Right lobe of liver (tissue), 6 donors: ENCODE results near the gene ABI3. TPM values are rescaled to one million over a fixed set of nuclear protein-coding genes. Genes with fewer than 3 reads are reported as not detected.

Experiments used
- ATAC-seq, 4 donors: fragments of 200-7000 bp; cut with Tn5 transposase; one replicate each; pipeline ENCODE4 v1.9.1; 2020; ENCODE audit warnings: mild to moderate bottlenecking in 4 of 4, moderate library complexity in 4 of 4
- DNase-seq, 3 donors: peaks; one replicate each; pipeline ENCODE4 v3.0.0-alpha.2; 2020
- H3K27ac ChIP-seq, 3 donors: fragments of 200-600 bp; one replicate each; pipeline ENCODE4 v1.8.0; 2022
- H3K27me3 ChIP-seq, 2 donors: fragments of 200-600 bp; one replicate each; pipeline ENCODE4 v1.8.0; 2022
- H3K36me3 ChIP-seq, 4 donors: fragments of 200-600 bp; sonication (generic) in 1 of 4; one replicate each; pipeline versions ENCODE4 v1.5.1 to v1.8.0; 2017 to 2022; ENCODE audit warnings: control low read depth in 1 of 4
- H3K4me1 ChIP-seq, 4 donors: fragments of 200-600 bp; sonication (generic) in 1 of 4; one replicate each; pipeline versions ENCODE4 v1.5.1 to v1.8.0; 2017 to 2022; ENCODE audit warnings: control low read depth in 1 of 4
- H3K4me3 ChIP-seq, 3 donors: fragments of 200-600 bp; one replicate each; pipeline ENCODE4 v1.8.0; 2022
- H3K9me3 ChIP-seq, 4 donors: fragments of 200-600 bp; sonication (generic) in 1 of 4; one replicate each; pipeline versions ENCODE4 v1.5.1 to v1.8.0; 2017 to 2022; ENCODE audit warnings: control low read depth in 1 of 4
- POLR2A ChIP-seq: fragments of 450-650 bp; IDR thresholded peaks from one replicate; pipeline ENCODE4 v1.6.1; 2017; ENCODE audit warnings: antibody characterized with exemption, mild to moderate bottlenecking
- WGBS: methylation state at CpG from one replicate; pipeline ENCODE4 v1.1.6; 2018; ENCODE audit warnings: low coverage, low lambda C conversion rate; ENCODE audit not compliant: insufficient coverage; ENCODE audit errors: missing lambda C conversion rate; 5-methylcytosine and 5-hydroxymethylcytosine counted together
- intact Hi-C, 2 donors: fragments of 100-400 bp; cut with DNase I; formaldehyde crosslinking; loops; one replicate each; pipeline versions ENCODE4 v1.11.2 to v1.14.1; 2022
- total RNA-seq, 6 experiments: library from RNA; depleted of rRNA in 2 of 6; stranded (reverse); fragments of >200 nt in 2 of 6; fragmentation: NEBNext Ultra II Directional in 3 of 6; extraction: Animal tissue kit (Norgen Biotek cat#: 25700) in 3 of 6; gene quantifications; one replicate each; pipeline versions ENCODE4 v1.1.0 to v1.2.4, GENCODE V29; 2016 to 2023
- TF ChIP-seq, protein P1 (sequence below), 4 donors: fragments of 200-600 bp in 3 of 4; fragments of 450-650 bp in 1 of 4; IDR thresholded peaks; one replicate each; pipeline versions ENCODE4 v1.5.1 to v1.8.0; 2016 to 2022; ENCODE audit warnings: antibody characterized with exemption in 4 of 4, mild to moderate bottlenecking in 2 of 4
- donor health status: DM: no; HTN: yes; CAD: no.
- donor health status: DM: no; HTN: no; CAD: no.
- donor health status: DM: no; HTN: no; CAD: no.
- donor health status: DM: no; HTN: yes; CAD: no.
- donor health status: DM: no; HTN: yes; CAD: no.

The ABI3 gene
- total RNA-seq, 6 experiments from 2014 or later = 3.0 to 9.7 (median 3.8) TPM

DNA sequence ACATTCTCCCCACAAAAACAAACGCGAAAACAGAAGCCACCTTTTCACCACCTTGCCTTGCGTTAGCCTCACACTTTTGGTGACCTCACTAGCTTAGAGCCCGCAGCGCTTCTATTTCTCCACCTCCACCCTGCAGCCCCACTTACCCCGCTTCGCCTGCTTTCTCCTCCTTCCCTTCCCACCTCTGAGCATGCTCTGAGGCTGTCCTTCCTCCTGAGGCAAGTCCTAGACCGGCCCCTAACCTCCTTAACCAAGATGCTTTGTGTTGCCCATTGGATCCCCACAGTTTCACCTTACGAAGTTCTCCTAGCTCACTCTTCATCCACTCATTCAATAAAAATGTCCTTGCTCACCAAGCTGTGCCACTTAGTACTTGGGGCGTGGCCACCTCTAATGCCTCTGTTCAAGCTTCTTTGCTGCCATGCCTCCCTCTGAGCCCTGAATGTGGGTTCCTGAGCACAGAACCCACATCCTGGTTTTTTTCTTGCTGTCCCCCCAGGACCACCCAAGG is 1.4 kb upstream of the ABI3 start:
- 47% methylated on average over 9 of the region's 10 CpGs for WGBS
- DNase-seq (no peak), ATAC-seq (no peak)
- TF ChIP-seq, protein P1, sequence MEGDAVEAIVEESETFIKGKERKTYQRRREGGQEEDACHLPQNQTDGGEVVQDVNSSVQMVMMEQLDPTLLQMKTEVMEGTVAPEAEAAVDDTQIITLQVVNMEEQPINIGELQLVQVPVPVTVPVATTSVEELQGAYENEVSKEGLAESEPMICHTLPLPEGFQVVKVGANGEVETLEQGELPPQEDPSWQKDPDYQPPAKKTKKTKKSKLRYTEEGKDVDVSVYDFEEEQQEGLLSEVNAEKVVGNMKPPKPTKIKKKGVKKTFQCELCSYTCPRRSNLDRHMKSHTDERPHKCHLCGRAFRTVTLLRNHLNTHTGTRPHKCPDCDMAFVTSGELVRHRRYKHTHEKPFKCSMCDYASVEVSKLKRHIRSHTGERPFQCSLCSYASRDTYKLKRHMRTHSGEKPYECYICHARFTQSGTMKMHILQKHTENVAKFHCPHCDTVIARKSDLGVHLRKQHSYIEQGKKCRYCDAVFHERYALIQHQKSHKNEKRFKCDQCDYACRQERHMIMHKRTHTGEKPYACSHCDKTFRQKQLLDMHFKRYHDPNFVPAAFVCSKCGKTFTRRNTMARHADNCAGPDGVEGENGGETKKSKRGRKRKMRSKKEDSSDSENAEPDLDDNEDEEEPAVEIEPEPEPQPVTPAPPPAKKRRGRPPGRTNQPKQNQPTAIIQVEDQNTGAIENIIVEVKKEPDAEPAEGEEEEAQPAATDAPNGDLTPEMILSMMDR (IDR thresholded peaks at IDR 0.05) = no peak
- no peak for TF ChIP-seq POLR2A
- H3K4me3 ChIP-seq = no peak overlapping the region
- no peaks in the 10 kb centered on the region for H3K36me3 ChIP-seq
- H3K9me3 ChIP-seq = no peaks in the 10 kb centered on the region
- H3K4me1 ChIP-seq = no peaks in the 10 kb centered on the region
- peak overlapping the region in 1 of 3 donors; percentile 4 for H3K27ac ChIP-seq
- no peaks in the 10 kb centered on the region for H3K27me3 ChIP-seq
- intact Hi-C loops = no loop called here

DNA sequence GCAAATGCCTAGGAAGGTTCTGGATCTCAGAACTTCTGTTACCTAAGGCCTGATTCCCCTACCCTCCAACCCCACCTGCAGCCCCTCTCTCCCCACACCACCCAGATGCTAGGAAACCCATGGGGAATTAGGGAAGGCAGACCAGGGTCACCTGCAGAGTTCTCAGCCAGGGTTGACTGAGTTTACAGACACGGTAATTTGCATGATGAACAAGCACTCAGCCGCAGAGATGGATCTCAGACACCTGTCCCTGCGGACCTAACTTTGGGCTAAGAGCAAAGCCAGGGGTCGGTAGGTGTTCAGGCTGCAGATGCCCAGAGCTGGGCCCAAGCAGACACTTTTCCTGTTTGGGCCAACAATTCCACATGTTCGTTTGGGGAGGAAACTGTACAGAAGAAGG is 2.9 kb downstream of the ABI3 start:
- H3K27ac ChIP-seq = no peak overlapping the region

DNA sequence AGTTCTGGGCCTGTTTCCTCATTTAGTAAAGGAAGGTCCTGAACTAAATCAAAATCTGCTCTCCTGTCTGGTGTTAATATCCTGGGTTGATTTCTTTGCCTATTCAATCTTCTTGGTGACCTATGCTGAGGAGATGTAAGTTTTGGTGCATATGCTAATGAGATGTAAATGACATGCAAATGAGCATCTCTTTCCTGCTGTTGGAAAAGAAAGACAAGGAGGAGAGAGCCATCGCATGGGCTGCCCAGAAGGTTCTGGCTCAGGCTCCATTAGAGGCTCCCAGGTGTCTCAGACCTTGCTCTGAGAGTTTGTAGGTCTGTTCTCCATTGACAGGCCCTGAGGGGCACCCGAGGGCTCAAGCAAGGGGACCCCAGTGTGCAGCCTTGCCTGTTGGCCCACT is 3.3 kb downstream of the ABI3 start:
- no peaks in the 10 kb centered on the region for H3K9me3 ChIP-seq

More for the DNA sequence above, 2.9 kb downstream of the ABI3 start:
- Histone ChIP-seq H3K36me3 (no peaks in the 10 kb centered on the region), H3K27me3 (no peaks in the 10 kb centered on the region), H3K4me1 (no peaks in the 10 kb centered on the region), H3K9me3 (no peaks in the 10 kb centered on the region), H3K4me3 (no peak overlapping the region)
- TF ChIP-seq, protein P1 (IDR thresholded peaks at IDR 0.05) = no peak
- no peak for TF ChIP-seq POLR2A
- DNase-seq = no peak
- ATAC-seq = no peak
- 62% methylated on average over 4 of the region's 5 CpGs for WGBS
- intact Hi-C loops = no loop called here

DNA sequence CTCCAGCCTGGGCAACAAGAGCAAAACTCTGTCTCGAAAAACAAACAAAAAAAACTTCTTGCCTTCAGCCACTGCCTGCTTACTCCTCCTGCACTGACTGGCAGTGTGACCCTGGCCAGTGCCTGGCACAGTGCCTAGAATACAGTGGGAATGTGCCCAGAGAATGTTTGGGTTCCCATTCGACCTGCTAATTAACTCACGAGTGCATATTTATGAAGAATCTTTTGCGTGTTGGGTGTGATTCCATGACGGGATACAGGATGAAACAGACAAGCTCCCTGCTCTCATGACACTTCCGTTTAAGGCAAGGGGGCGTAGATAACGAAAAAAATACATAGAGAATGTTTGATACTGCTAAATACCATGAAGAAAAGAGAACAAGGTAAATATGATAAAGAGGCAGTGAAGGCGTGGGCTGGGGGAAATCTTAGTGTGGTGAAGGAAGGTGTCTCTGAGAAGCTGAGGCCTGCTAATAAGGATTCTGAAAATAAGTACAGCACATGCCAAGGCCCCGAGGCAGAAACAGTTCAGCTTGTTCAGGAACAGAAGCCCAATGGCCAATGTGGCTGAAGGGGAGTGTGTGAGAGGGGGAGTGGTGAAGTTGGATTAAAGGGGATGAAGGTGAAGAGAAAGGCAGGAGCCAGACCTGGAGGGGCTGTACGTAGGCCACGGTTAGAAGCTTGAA is 4.3 kb downstream of the ABI3 start:
- Histone ChIP-seq H3K36me3 (no peaks in the 10 kb centered on the region), H3K27me3 (no peaks in the 10 kb centered on the region), H3K9me3 (no peaks in the 10 kb centered on the region), H3K4me1 (no peaks in the 10 kb centered on the region), H3K27ac (peak overlapping the region in 2 of 3 donors; percentile 17 to 40), H3K4me3 (no peak overlapping the region)
- intact Hi-C loops = no loop called here
- no peak for DNase-seq
- ATAC-seq = no peak
- TF ChIP-seq, protein P1 (IDR thresholded peaks at IDR 0.05) = no peak
- no peak for TF ChIP-seq POLR2A
- 42% methylated on average over 12 of the region's 12 CpGs for WGBS

More for the DNA sequence above, 3.3 kb downstream of the ABI3 start:
- peak overlapping the region in 1 of 3 donors; percentile 17 for H3K27ac ChIP-seq
- no peaks in the 10 kb centered on the region for H3K4me1 ChIP-seq
- no peak overlapping the region for H3K4me3 ChIP-seq
- TF ChIP-seq, protein P1 (IDR thresholded peaks at IDR 0.05) = no peak
- TF ChIP-seq POLR2A = no peak
- intact Hi-C loops = no loop called here
- no peaks in the 10 kb centered on the region for H3K27me3 ChIP-seq
- H3K36me3 ChIP-seq = no peaks in the 10 kb centered on the region
- no peak for DNase-seq
- WGBS = 69% methylated on average over 2 of the region's 2 CpGs
- ATAC-seq = no peak
